Bronchial epithelial cell (primary cell): ENCODE results near the gene GADL1. TPM values are rescaled to one million over a fixed set of nuclear protein-coding genes. Genes with fewer than 3 reads are reported as not detected.

Experiments used
- DNase-seq: peaks from one replicate; pipeline ENCODE4 v3.0.0-alpha.2; 2010; ENCODE audit warnings: low read depth
- FAIRE-seq: peaks from 2 replicates; lab custom pipeline; 2011; peaks lifted over from hg19 to GRCh38; lab: Jason Lieb, UNC
- H3K27me3 ChIP-seq: 2 replicates; pipeline ENCODE4 v1.5.1; 2011; ENCODE audit warnings: low read length; ENCODE audit not compliant: control insufficient read depth, insufficient read depth
- H3K36me3 ChIP-seq: 2 replicates; pipeline ENCODE4 v1.5.1; 2011; ENCODE audit warnings: low read length; ENCODE audit not compliant: control insufficient read depth, insufficient read depth
- H3K4me3 ChIP-seq: 2 replicates; pipeline ENCODE4 v1.5.1; 2011; ENCODE audit warnings: mild to moderate bottlenecking, low read depth, low read length, control low read depth
- total RNA-seq: library from RNA; depleted of rRNA; stranded (reverse); fragments of >200 nt; gene quantifications from 2 replicates; pipeline ENCODE4 v1.2.1, GENCODE V29; 2014
- TF ChIP-seq, protein P1 (sequence below): IDR thresholded peaks from 2 replicates; pipeline ENCODE4 v1.5.1; 2011; ENCODE audit warnings: mild to moderate bottlenecking, moderate library complexity, low read length, control low read depth, inconsistent platforms; ENCODE audit not compliant: insufficient read depth, severe bottlenecking

The GADL1 gene
- total RNA-seq, 1 donor from 2014 or later: not detected

DNA sequence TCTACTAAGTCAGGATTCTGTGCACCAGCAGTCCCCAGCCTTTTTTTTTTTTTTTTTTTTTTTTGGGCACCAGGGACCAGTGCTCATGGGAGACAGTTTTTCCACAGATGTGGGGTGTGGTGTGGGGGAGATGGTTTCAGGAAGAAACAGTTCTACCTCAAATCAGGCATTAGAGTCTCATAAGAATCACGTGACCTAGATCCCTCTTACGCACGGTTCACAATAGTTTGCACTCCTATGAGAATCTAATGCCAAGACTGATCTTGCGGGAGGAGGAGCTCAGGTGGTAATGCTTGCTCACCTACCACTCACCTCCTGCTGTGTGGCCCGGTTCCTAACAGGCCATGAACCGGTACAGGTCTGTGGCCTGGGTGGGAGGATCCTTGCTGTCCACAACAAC is 88.8 kb downstream of the GADL1 start:
- FAIRE-seq (no peak), DNase-seq (no peak)
- Histone ChIP-seq H3K27me3 (no peaks in the 10 kb centered on the region), H3K4me3 (no peak overlapping the region), H3K36me3 (no peaks in the 10 kb centered on the region)
- TF ChIP-seq, protein P1, sequence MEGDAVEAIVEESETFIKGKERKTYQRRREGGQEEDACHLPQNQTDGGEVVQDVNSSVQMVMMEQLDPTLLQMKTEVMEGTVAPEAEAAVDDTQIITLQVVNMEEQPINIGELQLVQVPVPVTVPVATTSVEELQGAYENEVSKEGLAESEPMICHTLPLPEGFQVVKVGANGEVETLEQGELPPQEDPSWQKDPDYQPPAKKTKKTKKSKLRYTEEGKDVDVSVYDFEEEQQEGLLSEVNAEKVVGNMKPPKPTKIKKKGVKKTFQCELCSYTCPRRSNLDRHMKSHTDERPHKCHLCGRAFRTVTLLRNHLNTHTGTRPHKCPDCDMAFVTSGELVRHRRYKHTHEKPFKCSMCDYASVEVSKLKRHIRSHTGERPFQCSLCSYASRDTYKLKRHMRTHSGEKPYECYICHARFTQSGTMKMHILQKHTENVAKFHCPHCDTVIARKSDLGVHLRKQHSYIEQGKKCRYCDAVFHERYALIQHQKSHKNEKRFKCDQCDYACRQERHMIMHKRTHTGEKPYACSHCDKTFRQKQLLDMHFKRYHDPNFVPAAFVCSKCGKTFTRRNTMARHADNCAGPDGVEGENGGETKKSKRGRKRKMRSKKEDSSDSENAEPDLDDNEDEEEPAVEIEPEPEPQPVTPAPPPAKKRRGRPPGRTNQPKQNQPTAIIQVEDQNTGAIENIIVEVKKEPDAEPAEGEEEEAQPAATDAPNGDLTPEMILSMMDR: no peak

DNA sequence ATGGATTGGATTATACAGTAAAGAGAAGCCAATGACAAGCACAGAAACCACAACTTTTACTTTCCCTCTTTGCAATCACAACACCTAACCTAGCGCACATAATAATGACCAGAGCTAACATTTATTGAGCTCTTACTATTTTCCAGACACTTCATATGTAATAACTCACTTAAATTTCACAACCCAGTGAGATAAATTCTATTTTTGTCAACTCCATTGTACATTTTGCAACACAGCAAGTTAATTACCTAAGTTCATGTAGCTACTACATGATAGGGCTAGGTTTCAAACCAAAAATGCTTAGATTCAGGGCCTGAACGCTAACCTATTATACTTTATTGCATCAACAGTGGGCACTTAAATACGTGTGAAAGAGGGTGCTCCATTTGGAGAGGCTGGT is 89.5 kb downstream of the GADL1 start:
- FAIRE-seq (no peak), DNase-seq (no peak)
- Histone ChIP-seq H3K4me3 (no peak overlapping the region), H3K27me3 (no peaks in the 10 kb centered on the region), H3K36me3 (no peaks in the 10 kb centered on the region)
- TF ChIP-seq, protein P1: no peak

DNA sequence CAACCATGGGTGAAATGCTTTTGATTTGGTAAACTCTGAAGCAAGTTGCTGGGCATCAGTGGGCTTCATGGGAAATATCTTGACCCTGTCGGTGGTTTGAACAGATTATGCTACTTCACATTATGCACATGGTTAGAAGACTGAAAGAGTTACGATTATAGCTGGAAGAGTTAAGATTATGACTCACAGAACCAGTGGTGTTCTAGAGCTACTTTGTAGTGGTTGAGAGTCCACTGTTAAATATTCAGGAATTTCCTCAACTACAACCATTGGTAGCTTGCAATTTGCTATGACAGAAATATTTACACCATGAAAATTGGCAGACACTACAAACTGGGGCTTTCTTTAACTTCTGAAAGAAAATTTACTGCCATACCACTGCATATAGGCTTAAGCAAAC is 99.3 kb downstream of the GADL1 start:
- DNase-seq: no peak
- Histone ChIP-seq H3K27me3 (no peaks in the 10 kb centered on the region), H3K4me3 (no peak overlapping the region), H3K36me3 (no peaks in the 10 kb centered on the region)
- FAIRE-seq: no peak
- TF ChIP-seq, protein P1: no peak

DNA sequence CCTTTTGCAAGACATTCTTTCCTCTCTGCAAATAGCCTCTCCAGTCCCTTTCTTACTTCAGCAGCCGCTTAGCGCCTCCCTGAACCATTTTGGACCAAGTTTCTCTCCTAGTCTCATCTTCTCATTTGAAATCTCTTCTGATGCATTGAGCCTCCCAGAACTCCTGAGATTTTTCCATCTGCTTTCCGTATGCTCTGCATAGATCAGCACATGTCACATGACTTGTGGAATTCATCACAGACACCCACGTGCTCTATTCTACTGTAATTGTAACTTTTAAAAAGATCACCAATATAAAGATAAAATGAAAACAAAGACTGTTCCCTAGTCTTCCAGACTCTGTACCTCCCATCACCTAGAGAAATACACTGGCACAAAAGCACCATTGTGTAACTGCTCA is 100.7 kb downstream of the GADL1 start:
- FAIRE-seq: no peak

DNA sequence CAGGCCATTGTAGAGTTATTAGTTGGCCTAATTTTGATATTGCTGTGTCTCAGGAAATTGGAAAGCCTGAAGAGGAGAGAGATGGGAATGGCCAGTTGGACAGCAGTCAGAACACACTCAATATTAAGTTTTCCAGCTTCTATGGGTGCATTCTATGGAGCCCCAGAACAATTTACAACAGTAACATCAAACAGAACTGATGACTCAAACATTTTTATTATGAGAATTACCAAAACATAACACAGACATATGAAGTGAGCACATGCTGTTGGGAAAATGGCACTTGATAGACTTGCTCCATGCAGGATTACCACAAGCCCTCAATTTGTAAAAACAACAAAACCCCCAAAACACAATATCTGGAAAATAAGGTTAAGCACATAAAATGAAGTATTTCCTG is 104.3 kb downstream of the GADL1 start:
- no peaks in the 10 kb centered on the region for H3K36me3 ChIP-seq
- FAIRE-seq (no peak), DNase-seq (no peak)
- TF ChIP-seq, protein P1: no peak
- H3K4me3 ChIP-seq: no peak overlapping the region
- H3K27me3 ChIP-seq: no peaks in the 10 kb centered on the region

More for the DNA sequence above, 100.7 kb downstream of the GADL1 start:
- H3K4me3 ChIP-seq: no peak overlapping the region
- H3K36me3 ChIP-seq: no peaks in the 10 kb centered on the region
- TF ChIP-seq, protein P1: no peak
- no peaks in the 10 kb centered on the region for H3K27me3 ChIP-seq
- no peak for DNase-seq

DNA sequence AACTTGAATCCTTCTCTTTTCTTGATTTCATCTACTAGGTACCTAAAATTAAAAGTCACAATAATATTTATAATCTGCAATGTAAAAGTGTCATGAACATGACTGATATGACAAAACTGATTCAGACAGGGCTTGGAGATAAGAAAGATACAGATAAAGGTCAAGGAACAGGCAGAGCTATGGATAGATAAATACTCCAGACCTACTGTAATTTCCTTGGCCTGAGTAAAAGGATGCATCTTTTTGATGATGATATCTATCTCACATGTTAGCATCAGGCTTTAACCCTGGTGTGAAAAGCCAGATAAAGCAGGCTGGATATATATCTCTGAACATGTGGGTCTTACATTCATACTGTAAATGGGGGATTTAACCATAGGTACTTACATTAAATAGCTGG is 108.1 kb downstream of the GADL1 start:
- FAIRE-seq (no peak), DNase-seq (no peak)
- Histone ChIP-seq H3K4me3 (no peak overlapping the region), H3K27me3 (no peaks in the 10 kb centered on the region), H3K36me3 (no peaks in the 10 kb centered on the region)
- TF ChIP-seq, protein P1: no peak
